ENCODE measurements around the gene LRRC32. TPM values are rescaled to one million over a fixed set of nuclear protein-coding genes. Genes with fewer than 3 reads are reported as not detected.

Gene LRRC32
- total RNA-seq, 2 experiments from 2014 or later = 5.5 to 25.3 TPM

DNA sequence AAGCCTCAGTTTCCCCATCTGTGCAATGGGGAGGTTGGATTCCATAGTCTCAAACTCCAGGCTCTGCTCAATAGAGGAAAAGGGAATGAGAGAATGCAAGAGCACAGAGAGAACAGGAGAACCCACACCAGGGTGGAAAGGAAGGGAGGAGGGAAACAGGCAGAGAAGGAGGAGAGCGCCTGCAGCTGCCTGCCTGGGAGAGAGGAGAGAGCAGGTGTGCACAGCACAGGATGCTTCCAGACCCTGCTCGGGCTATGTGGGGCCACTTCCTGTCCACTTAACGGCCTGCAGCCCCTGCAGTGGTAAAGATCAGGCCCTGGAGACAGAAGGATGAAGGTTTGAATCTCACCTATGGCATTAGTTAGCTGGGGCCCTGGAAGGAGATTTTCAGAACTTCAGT is 12.3 kb downstream of the LRRC32 start:
- peaks cover 50% of the 10 kb centered on the region for H3K36me3 ChIP-seq (ENCODE audit: insufficient read depth, low read length)

DNA sequence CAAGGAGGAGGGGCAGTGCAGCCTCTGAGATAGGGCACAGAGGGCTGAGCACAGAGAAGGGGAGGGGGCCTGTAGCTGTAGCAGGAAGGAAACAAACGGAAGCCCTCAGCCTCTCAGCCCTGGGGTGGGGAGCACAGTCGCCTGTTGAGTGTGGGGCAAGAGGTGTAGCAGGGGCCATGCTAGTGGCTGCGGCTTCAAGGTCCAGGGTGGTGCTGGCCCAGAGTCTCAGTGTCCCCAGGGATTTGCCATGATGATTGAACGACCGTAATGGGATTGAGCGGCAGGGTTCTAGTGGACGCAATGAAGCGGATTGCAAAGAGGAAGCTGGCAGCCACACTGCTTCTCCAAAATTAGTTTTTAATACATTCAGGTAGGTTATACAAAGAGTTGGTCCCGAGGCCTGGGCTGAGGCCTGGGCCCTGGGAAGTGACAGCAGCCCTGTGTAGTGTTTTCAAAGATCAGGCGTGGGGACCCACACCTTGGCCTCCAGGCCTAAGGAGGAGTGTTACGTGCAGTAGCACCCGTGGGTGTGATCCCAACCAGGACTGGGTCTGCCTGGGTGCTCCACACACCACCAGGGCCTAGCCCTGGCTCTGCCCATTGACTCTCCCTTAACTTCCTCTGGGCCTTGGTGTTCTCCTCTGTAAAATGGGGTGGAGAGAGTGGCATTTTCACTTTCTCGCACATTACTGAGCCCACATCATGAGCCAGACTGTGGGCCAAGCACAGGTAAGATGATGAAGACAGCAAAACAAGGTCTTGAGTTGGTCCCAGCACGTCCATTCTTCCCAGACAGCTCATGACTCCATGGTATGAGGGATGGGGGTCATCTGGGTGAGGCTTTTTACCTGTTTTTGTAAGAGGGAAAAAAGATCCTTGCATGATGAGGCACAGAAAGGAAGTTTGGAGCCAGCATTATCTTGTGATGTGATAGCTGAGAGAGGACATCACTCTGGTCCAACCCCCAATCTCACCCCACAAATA is 13.1 kb downstream of the LRRC32 start:
- ChIA-PET POLR2A (interaction anchor here (1.2 to 1.7 kb wide), 3 partner anchors 12 to 14 kb away, joined by 3 to 4 read pairs (median 3); no protein-coding TSS in a partner anchor), CTCF (ENCODE audit: unreplicated experiment) (no interaction called here)
- no peaks in the 10 kb centered on the region for H3K9me3 ChIP-seq (ENCODE audit: low read length)
- no peaks in the 10 kb centered on the region for H3K9me2 ChIP-seq (ENCODE audit: insufficient read depth, low read length)
- H3K4me1 ChIP-seq (ENCODE audit: insufficient read depth, low read length, poor library complexity, severe bottlenecking) = peaks cover 9% of the 10 kb centered on the region
- no peak overlapping the region for H2AFZ ChIP-seq (ENCODE audit: low read length)
- H3K4me2 ChIP-seq (ENCODE audit: low read length) = no peak overlapping the region
- H3K36me3 ChIP-seq (ENCODE audit: insufficient read depth, low read length) = peaks cover 45% of the 10 kb centered on the region
- no peak for DNase-seq (ENCODE audit: low spot score)
- H3K4me3 ChIP-seq (ENCODE audit: low read depth, low read length, poor library complexity, severe bottlenecking) = no peak overlapping the region
- intact Hi-C loops (cut with micrococcal nuclease; ENCODE audit: unreplicated experiment) = no loop called here
- no peak overlapping the region for H3K27ac ChIP-seq (ENCODE audit: low read depth, low read length, poor library complexity, severe bottlenecking)
- H3K79me2 ChIP-seq (ENCODE audit: insufficient read depth, low read depth, low read length) = no peaks in the 10 kb centered on the region
- TF ChIP-seq, protein P1, sequence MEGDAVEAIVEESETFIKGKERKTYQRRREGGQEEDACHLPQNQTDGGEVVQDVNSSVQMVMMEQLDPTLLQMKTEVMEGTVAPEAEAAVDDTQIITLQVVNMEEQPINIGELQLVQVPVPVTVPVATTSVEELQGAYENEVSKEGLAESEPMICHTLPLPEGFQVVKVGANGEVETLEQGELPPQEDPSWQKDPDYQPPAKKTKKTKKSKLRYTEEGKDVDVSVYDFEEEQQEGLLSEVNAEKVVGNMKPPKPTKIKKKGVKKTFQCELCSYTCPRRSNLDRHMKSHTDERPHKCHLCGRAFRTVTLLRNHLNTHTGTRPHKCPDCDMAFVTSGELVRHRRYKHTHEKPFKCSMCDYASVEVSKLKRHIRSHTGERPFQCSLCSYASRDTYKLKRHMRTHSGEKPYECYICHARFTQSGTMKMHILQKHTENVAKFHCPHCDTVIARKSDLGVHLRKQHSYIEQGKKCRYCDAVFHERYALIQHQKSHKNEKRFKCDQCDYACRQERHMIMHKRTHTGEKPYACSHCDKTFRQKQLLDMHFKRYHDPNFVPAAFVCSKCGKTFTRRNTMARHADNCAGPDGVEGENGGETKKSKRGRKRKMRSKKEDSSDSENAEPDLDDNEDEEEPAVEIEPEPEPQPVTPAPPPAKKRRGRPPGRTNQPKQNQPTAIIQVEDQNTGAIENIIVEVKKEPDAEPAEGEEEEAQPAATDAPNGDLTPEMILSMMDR (conservative IDR thresholded peaks at IDR 0.05; ENCODE audit: low read length) = no peak
- TF ChIP-seq EZH2phosphoT487 (IDR thresholded peaks at IDR 0.05; ENCODE audit: borderline replicate concordance, low read depth, low read length) = no peak
- BruUV-seq (replicated peaks) = TSS peak; percentile 64
- H4K20me1 ChIP-seq (ENCODE audit: insufficient read depth, low read length) = no peaks in the 10 kb centered on the region

More for the DNA sequence above, 12.3 kb downstream of the LRRC32 start:
- ChIA-PET POLR2A (interaction anchor here (1.5 to 1.7 kb wide), 2 partner anchors 11 to 13 kb away, joined by 3 to 4 read pairs; no protein-coding TSS in a partner anchor), CTCF (ENCODE audit: unreplicated experiment) (no interaction called here)
- peaks cover 9% of the 10 kb centered on the region for H3K4me1 ChIP-seq (ENCODE audit: insufficient read depth, low read length, poor library complexity, severe bottlenecking)
- no peaks in the 10 kb centered on the region for H3K9me3 ChIP-seq (ENCODE audit: low read length)
- TF ChIP-seq, protein P1 (conservative IDR thresholded peaks at IDR 0.05; ENCODE audit: low read length) = no peak
- no peak for TF ChIP-seq EZH2phosphoT487 (IDR thresholded peaks at IDR 0.05; ENCODE audit: borderline replicate concordance, low read depth, low read length)
- H3K9me2 ChIP-seq (ENCODE audit: insufficient read depth, low read length) = no peaks in the 10 kb centered on the region
- no peak overlapping the region for H3K4me3 ChIP-seq (ENCODE audit: low read depth, low read length, poor library complexity, severe bottlenecking)
- no peak overlapping the region for H3K4me2 ChIP-seq (ENCODE audit: low read length)
- H4K20me1 ChIP-seq (ENCODE audit: insufficient read depth, low read length) = no peaks in the 10 kb centered on the region
- H3K79me2 ChIP-seq (ENCODE audit: insufficient read depth, low read depth, low read length) = no peaks in the 10 kb centered on the region
- intact Hi-C loops (cut with micrococcal nuclease; ENCODE audit: unreplicated experiment) = no loop called here
- DNase-seq (ENCODE audit: low spot score) = no peak
- no TSS peak for BruUV-seq (replicated peaks)
- H2AFZ ChIP-seq (ENCODE audit: low read length) = no peak overlapping the region
- peak overlapping the region; percentile 10 for H3K27ac ChIP-seq (ENCODE audit: low read depth, low read length, poor library complexity, severe bottlenecking)

Measured in OCI-LY7 (cell line).